Trophoblast cell (in vitro differentiated cells and primary cell): Measurements from ENCODE around the gene MAP3K15.

Source experiments
- DNase-seq, 2 donors: peaks; one replicate each; pipeline ENCODE4 v3.0.0-alpha.2; 2016
- H2AFZ ChIP-seq: 2 replicates; pipeline ENCODE4 v1.6.1; 2013; ENCODE audit warnings: low read length, moderate library complexity, mild to moderate bottlenecking; ENCODE audit not compliant: insufficient read depth, poor library complexity
- H2AK5ac ChIP-seq: 2 replicates; pipeline ENCODE4 v1.6.1; 2013; ENCODE audit warnings: mild to moderate bottlenecking, low read length
- H2BK120ac ChIP-seq: 2 replicates; pipeline ENCODE4 v1.6.1; 2013; ENCODE audit warnings: low read length, mild to moderate bottlenecking, moderate library complexity; ENCODE audit not compliant: insufficient read depth, poor library complexity
- H2BK12ac ChIP-seq: 2 replicates; pipeline ENCODE4 v1.6.1; 2013; ENCODE audit warnings: mild to moderate bottlenecking, low read length, moderate library complexity
- H2BK5ac ChIP-seq: 2 replicates; pipeline ENCODE4 v1.6.1; 2013; ENCODE audit warnings: low read length, low read depth, moderate library complexity, mild to moderate bottlenecking; ENCODE audit not compliant: poor library complexity
- H3K14ac ChIP-seq: 2 replicates; pipeline ENCODE4 v1.6.1; 2013; ENCODE audit warnings: mild to moderate bottlenecking, low read length
- H3K18ac ChIP-seq: 2 replicates; pipeline ENCODE4 v1.6.1; 2013; ENCODE audit warnings: mild to moderate bottlenecking, low read length
- H3K23ac ChIP-seq: 2 replicates; pipeline ENCODE4 v1.6.1; 2013; ENCODE audit warnings: low read length
- H3K27ac ChIP-seq: 2 replicates; pipeline ENCODE4 v1.5.1; 2013; ENCODE audit warnings: low read depth, mild to moderate bottlenecking, inconsistent platforms, low read length, moderate library complexity
- H3K27me3 ChIP-seq: 2 replicates; pipeline ENCODE4 v1.6.1; 2013; ENCODE audit warnings: inconsistent platforms, mild to moderate bottlenecking, low read length, moderate library complexity; ENCODE audit not compliant: insufficient read depth
- H3K36me3 ChIP-seq, 2 experiments: 1 replicate in 1 of 2; 2 replicates in 1 of 2; pipeline ENCODE4 v1.6.1; 2013; ENCODE audit warnings: low read length in 2 of 2, mild to moderate bottlenecking in 2 of 2, moderate library complexity in 1 of 2; ENCODE audit not compliant: insufficient read depth in 2 of 2, control insufficient read depth in 1 of 2
- H3K4ac ChIP-seq: 2 replicates; pipeline ENCODE4 v1.6.1; 2013; ENCODE audit warnings: low read depth, mild to moderate bottlenecking, low read length, moderate library complexity
- H3K4me1 ChIP-seq, 2 experiments: 1 replicate in 1 of 2; 2 replicates in 1 of 2; pipeline ENCODE4 v1.6.1; 2013; ENCODE audit warnings: low read length in 2 of 2, mild to moderate bottlenecking in 2 of 2, moderate library complexity in 1 of 2; ENCODE audit not compliant: insufficient read depth in 2 of 2, control insufficient read depth in 1 of 2
- H3K4me2 ChIP-seq: 2 replicates; pipeline ENCODE4 v1.6.1; 2013; ENCODE audit warnings: inconsistent platforms, mild to moderate bottlenecking, low read length, moderate library complexity
- H3K4me3 ChIP-seq: 2 replicates; pipeline ENCODE4 v1.5.1; 2013; ENCODE audit warnings: mild to moderate bottlenecking, low read depth, low read length, inconsistent platforms
- H3K79me1 ChIP-seq: one replicate; pipeline ENCODE4 v1.6.1; 2013; ENCODE audit warnings: low read length
- H3K79me2 ChIP-seq: 2 replicates; pipeline ENCODE4 v1.6.1; 2013; ENCODE audit warnings: low read length, mild to moderate bottlenecking; ENCODE audit not compliant: control insufficient read depth, insufficient read depth, poor library complexity
- H3K9ac ChIP-seq: 2 replicates; pipeline ENCODE4 v1.6.1; 2013; ENCODE audit warnings: mild to moderate bottlenecking, low read length
- H3K9me3 ChIP-seq: 2 replicates; pipeline ENCODE4 v1.6.1; 2013; ENCODE audit warnings: low read depth, mild to moderate bottlenecking, control low read depth, inconsistent platforms, low read length; ENCODE audit not compliant: insufficient read depth
- H4K12ac ChIP-seq: 2 replicates; pipeline ENCODE4 v1.6.1; 2013; ENCODE audit warnings: low read depth, mild to moderate bottlenecking, low read length, moderate library complexity
- H4K8ac ChIP-seq: 2 replicates; pipeline ENCODE4 v1.6.1; 2013; ENCODE audit warnings: low read depth, mild to moderate bottlenecking, low read length, moderate library complexity
- H4K91ac ChIP-seq: one replicate; pipeline ENCODE4 v1.6.1; 2013; ENCODE audit warnings: low read depth, mild to moderate bottlenecking, low read length, moderate library complexity
- WGBS: extraction: QIAGEN DNeasy Blood & Tissue Kit; methylation state at CpG from one replicate; pipeline ENCODE4 v1.1.7; 2013; ENCODE audit warnings: missing lambda C conversion rate; ENCODE audit not compliant: insufficient read length, insufficient coverage; ENCODE audit errors: extremely low coverage; 5-methylcytosine and 5-hydroxymethylcytosine counted together

The MAP3K15 gene

GRCh38 chrX:19544693-19545305 lies 29.5 kb upstream of the MAP3K15 start:
- Histone ChIP-seq H4K91ac (no peak overlapping the region), H3K4me1 (peaks cover 0 to 2% of the 10 kb centered on the region in 2 experiments), H3K79me1 (no peaks in the 10 kb centered on the region), H4K8ac (no peak overlapping the region), H3K27me3 (no peaks in the 10 kb centered on the region), H2BK12ac (no peak overlapping the region), H3K27ac (no peak overlapping the region), H3K79me2 (no peaks in the 10 kb centered on the region), H2AK5ac (no peak overlapping the region), H3K4ac (no peak overlapping the region), H4K12ac (no peak overlapping the region), H2BK5ac (no peak overlapping the region), H3K23ac (no peak overlapping the region), H2AFZ (no peak overlapping the region), H3K14ac (no peak overlapping the region), H3K9me3 (no peaks in the 10 kb centered on the region), H3K4me3 (no peak overlapping the region), H3K18ac (no peak overlapping the region), H3K4me2 (no peak overlapping the region), H3K9ac (no peak overlapping the region), H2BK120ac (no peak overlapping the region), H3K36me3 (peaks cover 28 to 34% of the 10 kb centered on the region in 2 experiments)
- WGBS, result no CpG with 5 or more reads among the region's 8 CpGs
- peak; percentile 47 to 78 for DNase-seq

DNA sequence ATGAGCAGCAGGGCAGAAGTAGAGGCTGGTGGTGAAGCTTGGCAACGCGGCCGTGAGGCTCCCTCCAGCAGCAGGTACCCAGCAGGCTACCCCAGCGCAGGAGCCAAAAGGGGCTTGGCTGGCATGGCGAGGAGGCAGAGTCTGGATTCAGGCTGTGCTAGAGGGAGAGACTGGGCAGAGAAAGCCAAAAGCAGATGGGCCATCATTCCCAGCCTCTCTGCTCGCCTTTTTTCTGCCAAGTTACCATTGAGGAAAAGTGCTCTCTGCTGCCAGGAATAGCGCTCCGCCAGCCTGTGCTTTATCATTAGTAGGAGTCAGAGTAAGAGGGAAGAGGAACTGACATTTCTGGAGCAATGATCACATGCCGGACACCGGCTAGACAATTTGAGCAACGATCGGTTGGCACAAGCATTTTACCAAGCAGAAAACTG lies 28.7 kb upstream of the MAP3K15 start:
- no peak overlapping the region for H2AFZ ChIP-seq

DNA sequence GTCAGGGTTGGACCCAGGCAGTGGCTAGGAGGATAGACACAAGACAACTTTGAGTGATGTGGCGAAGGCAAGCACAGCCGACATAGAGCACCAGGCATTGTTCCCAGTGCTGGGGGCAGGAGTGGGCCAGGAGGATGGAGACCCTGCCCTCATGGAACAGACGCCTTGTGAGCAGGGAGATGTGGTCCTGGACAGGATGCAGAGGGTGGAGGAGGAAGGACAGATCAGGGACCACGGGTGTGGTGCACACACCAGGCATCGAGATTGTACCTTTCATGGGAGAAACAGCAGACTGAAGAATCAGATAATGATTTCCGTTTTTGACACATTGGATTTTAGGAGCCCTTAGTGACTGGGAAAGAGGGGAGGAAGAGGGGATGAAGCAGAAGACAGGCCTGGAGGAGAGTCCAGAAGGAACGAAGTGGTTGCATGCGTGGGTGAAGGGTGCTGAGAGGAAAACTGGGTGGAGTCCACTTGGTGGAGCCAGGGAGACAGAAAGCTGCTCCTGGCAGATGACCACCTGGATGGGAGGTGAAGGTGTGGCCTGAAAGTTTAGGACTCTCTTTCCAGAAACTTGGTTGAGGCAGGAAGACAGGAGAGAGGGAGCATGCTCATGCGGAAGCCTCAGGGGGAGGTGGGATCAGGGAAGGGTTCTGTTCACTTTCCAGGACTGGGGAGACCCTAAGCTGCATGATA lies 27.9 kb upstream of the MAP3K15 start:
- no peak overlapping the region for H3K18ac ChIP-seq
- H2BK120ac ChIP-seq, result no peak overlapping the region
- H2BK5ac ChIP-seq, result no peak overlapping the region
- no peaks in the 10 kb centered on the region for H3K79me2 ChIP-seq
- no peak overlapping the region for H3K14ac ChIP-seq
- peaks cover 29 to 34% of the 10 kb centered on the region in 2 experiments for H3K36me3 ChIP-seq
- no peak overlapping the region for H3K27ac ChIP-seq
- H3K9me3 ChIP-seq, result no peaks in the 10 kb centered on the region
- no peak for DNase-seq
- H3K4me3 ChIP-seq, result no peak overlapping the region
- H2BK12ac ChIP-seq, result no peak overlapping the region
- no CpG with 5 or more reads among the region's 9 CpGs for WGBS
- H3K27me3 ChIP-seq, result no peaks in the 10 kb centered on the region
- no peak overlapping the region for H2AK5ac ChIP-seq
- H2AFZ ChIP-seq, result no peak overlapping the region
- no peak overlapping the region for H4K91ac ChIP-seq
- H4K8ac ChIP-seq, result no peak overlapping the region
- no peak overlapping the region for H4K12ac ChIP-seq
- H3K9ac ChIP-seq, result no peak overlapping the region
- H3K4me1 ChIP-seq, result peaks cover 0 to 2% of the 10 kb centered on the region in 2 experiments
- no peak overlapping the region for H3K4ac ChIP-seq
- H3K23ac ChIP-seq, result no peak overlapping the region
- H3K4me2 ChIP-seq, result no peak overlapping the region
- H3K79me1 ChIP-seq, result no peaks in the 10 kb centered on the region

More for the DNA sequence above, 28.7 kb upstream of the MAP3K15 start:
- Histone ChIP-seq H3K4me2 (no peak overlapping the region), H3K4me1 (peaks cover 0 to 2% of the 10 kb centered on the region in 2 experiments), H2BK120ac (no peak overlapping the region), H3K4me3 (no peak overlapping the region), H2AK5ac (no peak overlapping the region), H3K23ac (no peak overlapping the region), H3K79me1 (no peaks in the 10 kb centered on the region), H3K9ac (no peak overlapping the region), H3K36me3 (peaks cover 29 to 34% of the 10 kb centered on the region in 2 experiments), H4K91ac (no peak overlapping the region), H2BK5ac (no peak overlapping the region), H4K8ac (no peak overlapping the region), H3K27ac (no peak overlapping the region), H3K4ac (no peak overlapping the region), H3K9me3 (no peaks in the 10 kb centered on the region), H3K14ac (no peak overlapping the region), H2BK12ac (no peak overlapping the region), H3K79me2 (no peaks in the 10 kb centered on the region), H3K18ac (no peak overlapping the region), H4K12ac (no peak overlapping the region), H3K27me3 (no peaks in the 10 kb centered on the region)
- DNase-seq, result no peak
- WGBS, result no CpG with 5 or more reads among the region's 12 CpGs

DNA sequence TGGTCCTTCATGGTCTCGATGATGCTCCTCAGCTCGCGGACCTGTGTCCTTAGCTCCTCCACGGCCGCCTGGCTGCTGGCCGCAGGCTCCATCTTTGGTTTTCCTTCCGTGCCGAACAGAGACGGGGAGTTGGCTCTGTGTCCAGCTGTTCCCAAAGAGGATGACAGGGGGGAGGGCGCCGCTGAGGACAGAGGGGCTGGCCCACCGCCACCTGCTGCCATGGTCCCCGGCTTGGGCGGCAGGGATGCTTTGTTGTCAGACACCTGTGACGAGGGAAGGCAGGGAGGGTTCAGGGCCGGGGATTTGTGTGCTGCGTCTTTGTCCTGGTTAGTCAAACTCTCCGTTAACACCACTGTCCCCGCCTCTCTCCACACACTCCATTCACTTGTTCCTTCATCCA lies 26.6 kb upstream of the MAP3K15 start:
- Histone ChIP-seq H2BK5ac (no peak overlapping the region), H3K4me2 (no peak overlapping the region), H3K9me3 (no peaks in the 10 kb centered on the region), H4K8ac (no peak overlapping the region), H2AK5ac (no peak overlapping the region), H3K9ac (no peak overlapping the region), H3K79me2 (no peaks in the 10 kb centered on the region), H3K23ac (no peak overlapping the region), H3K14ac (no peak overlapping the region), H2BK120ac (no peak overlapping the region), H3K18ac (no peak overlapping the region), H3K27me3 (no peaks in the 10 kb centered on the region), H3K4ac (no peak overlapping the region), H4K12ac (no peak overlapping the region), H3K36me3 (peaks cover 30 to 31% of the 10 kb centered on the region in 2 experiments), H3K79me1 (no peaks in the 10 kb centered on the region), H2BK12ac (no peak overlapping the region), H2AFZ (no peak overlapping the region), H4K91ac (no peak overlapping the region), H3K4me3 (no peak overlapping the region), H3K27ac (no peak overlapping the region), H3K4me1 (peaks cover 0 to 2% of the 10 kb centered on the region in 2 experiments)
- WGBS, result no CpG with 5 or more reads among the region's 19 CpGs
- DNase-seq, result no peak
